ACC112 (cell line): Measurements from ENCODE around the gene MYH4.

Experiments
- H2AFZ ChIP-seq: fragments of 200-600 bp; sonication (generic); one replicate; pipeline ENCODE4 v1.6.0; 2017; ENCODE audit warnings: antibody characterized with exemption, low read length; ENCODE audit not compliant: unreplicated experiment
- H3K27ac ChIP-seq: fragments of 200-600 bp; sonication (generic); 2 replicates; pipeline ENCODE4 v1.5.1; 2014; ENCODE audit warnings: low read depth, mild to moderate bottlenecking, antibody characterized with exemption, low read length, moderate library complexity
- H3K27me3 ChIP-seq: fragments of 200-600 bp; sonication (generic); 2 replicates; pipeline ENCODE4 v1.6.1; 2014; ENCODE audit warnings: mild to moderate bottlenecking, antibody characterized with exemption, low read length, moderate library complexity, mixed read lengths; ENCODE audit not compliant: insufficient read depth
- H3K36me3 ChIP-seq: fragments of 200-600 bp; sonication (generic); 2 replicates; pipeline ENCODE4 v1.6.1; 2016; ENCODE audit warnings: mild to moderate bottlenecking, antibody characterized with exemption, low read length, moderate library complexity, mixed read lengths; ENCODE audit not compliant: insufficient read depth
- H3K4me1 ChIP-seq: fragments of 200-600 bp; sonication (generic); one replicate; pipeline ENCODE4 v1.6.1; 2016; ENCODE audit warnings: low read length, mixed read lengths; ENCODE audit not compliant: insufficient read depth, unreplicated experiment, control insufficient read depth
- H3K4me3 ChIP-seq: fragments of 200-600 bp; sonication (generic); 2 replicates; pipeline ENCODE4 v1.5.1; 2014; ENCODE audit warnings: mild to moderate bottlenecking, low read depth, low read length
- H3K79me2 ChIP-seq: fragments of 200-600 bp; sonication (generic); one replicate; pipeline ENCODE4 v1.6.0; 2016; ENCODE audit warnings: low read length; ENCODE audit not compliant: control insufficient read depth, unreplicated experiment, insufficient read depth

The MYH4 gene

DNA sequence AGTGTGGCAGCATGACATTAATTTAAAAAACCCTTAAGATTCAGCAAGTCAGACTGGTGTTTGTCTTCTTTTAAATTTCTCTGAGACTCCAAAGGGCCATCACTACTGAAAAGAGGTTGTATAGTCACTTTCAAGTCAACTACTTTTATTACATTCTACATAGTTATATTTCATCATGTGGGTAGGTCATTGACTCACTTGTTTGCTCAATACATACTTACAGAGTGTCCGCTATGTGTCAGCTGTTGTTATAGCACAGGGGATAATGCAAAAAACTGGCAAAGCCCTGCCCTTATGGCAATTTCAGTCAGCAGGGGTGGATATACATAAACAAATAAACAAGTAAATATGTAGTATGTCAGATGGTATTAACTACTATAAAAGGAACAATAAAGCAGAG, 2.5 kb upstream of the MYH4 start:
- Histone ChIP-seq H3K4me3 (no peak overlapping the region), H3K36me3 (no peaks in the 10 kb centered on the region), H3K27ac (no peak overlapping the region), H2AFZ (no peak overlapping the region), H3K4me1 (no peaks in the 10 kb centered on the region), H3K79me2 (no peaks in the 10 kb centered on the region), H3K27me3 (no peaks in the 10 kb centered on the region)

- no peak overlapping the region for H3K4me3 ChIP-seq
- no peak overlapping the region for H3K27ac ChIP-seq
- no peaks in the 10 kb centered on the region for H3K36me3 ChIP-seq
- H3K4me1 ChIP-seq: no peaks in the 10 kb centered on the region
- no peak overlapping the region for H2AFZ ChIP-seq
- H3K79me2 ChIP-seq: no peaks in the 10 kb centered on the region
- H3K27me3 ChIP-seq: no peaks in the 10 kb centered on the region
These were observed 6.0 kb downstream of the MYH4 start for GRCh38 chr17:10463402-10463801.

GRCh38 chr17:10460062-10460461, 9.3 kb downstream of the MYH4 start:
- H3K79me2 ChIP-seq: no peaks in the 10 kb centered on the region
- no peaks in the 10 kb centered on the region for H3K4me1 ChIP-seq
- no peak overlapping the region for H3K27ac ChIP-seq
- no peak overlapping the region for H2AFZ ChIP-seq
- H3K27me3 ChIP-seq: no peaks in the 10 kb centered on the region
- H3K36me3 ChIP-seq: no peaks in the 10 kb centered on the region
- H3K4me3 ChIP-seq: no peak overlapping the region

DNA sequence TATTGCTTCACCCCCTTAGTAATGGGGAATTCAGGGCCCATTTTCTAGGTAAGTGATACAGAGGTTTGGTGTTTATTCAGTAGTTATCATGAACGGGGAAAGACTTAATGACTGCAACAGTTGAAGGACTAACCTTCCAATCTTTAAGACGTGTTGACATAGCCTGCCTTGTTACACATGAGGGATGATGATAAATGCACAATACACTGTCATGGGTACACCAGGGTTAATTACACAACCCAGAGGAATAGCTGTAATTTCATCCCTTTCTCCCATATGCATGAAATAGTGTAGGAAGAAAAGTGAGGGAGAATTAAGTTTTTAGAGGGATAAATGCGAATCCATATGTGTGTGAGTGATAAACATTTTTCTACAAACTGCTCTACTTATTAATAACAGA, 10.7 kb downstream of the MYH4 start:
- Histone ChIP-seq H3K79me2 (no peaks in the 10 kb centered on the region), H3K36me3 (no peaks in the 10 kb centered on the region), H3K4me3 (no peak overlapping the region), H3K27ac (no peak overlapping the region), H2AFZ (no peak overlapping the region), H3K4me1 (no peaks in the 10 kb centered on the region), H3K27me3 (no peaks in the 10 kb centered on the region)

DNA sequence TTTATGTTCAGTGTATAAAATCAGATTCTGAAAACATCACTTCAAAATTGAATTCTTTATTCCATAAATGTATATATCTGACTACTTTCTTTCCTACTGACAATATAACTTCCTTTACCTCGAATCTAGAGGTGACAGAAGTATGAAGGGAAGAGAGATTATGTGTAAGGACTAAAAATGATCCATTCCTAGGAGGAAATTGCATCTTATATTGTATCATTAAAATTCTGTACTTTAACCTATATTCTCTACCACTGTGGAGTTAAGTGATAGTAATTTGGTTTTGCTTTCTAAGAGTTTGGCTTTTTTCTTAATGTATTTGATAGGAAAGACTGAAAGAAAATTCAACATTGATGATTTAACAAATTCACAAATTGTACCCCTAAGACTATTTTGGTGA, 11.4 kb downstream of the MYH4 start:
- Histone ChIP-seq H3K27me3 (no peaks in the 10 kb centered on the region), H3K27ac (no peak overlapping the region), H3K4me3 (no peak overlapping the region), H3K4me1 (no peaks in the 10 kb centered on the region), H3K36me3 (no peaks in the 10 kb centered on the region), H3K79me2 (no peaks in the 10 kb centered on the region), H2AFZ (no peak overlapping the region)

- no peak overlapping the region for H3K27ac ChIP-seq
- H3K36me3 ChIP-seq: no peaks in the 10 kb centered on the region
- H3K4me1 ChIP-seq: no peaks in the 10 kb centered on the region
- H3K4me3 ChIP-seq: no peak overlapping the region
- H3K79me2 ChIP-seq: no peaks in the 10 kb centered on the region
- no peak overlapping the region for H2AFZ ChIP-seq
- no peaks in the 10 kb centered on the region for H3K27me3 ChIP-seq
These were observed 22.1 kb downstream of the MYH4 start for GRCh38 chr17:10447026-10447931.

DNA sequence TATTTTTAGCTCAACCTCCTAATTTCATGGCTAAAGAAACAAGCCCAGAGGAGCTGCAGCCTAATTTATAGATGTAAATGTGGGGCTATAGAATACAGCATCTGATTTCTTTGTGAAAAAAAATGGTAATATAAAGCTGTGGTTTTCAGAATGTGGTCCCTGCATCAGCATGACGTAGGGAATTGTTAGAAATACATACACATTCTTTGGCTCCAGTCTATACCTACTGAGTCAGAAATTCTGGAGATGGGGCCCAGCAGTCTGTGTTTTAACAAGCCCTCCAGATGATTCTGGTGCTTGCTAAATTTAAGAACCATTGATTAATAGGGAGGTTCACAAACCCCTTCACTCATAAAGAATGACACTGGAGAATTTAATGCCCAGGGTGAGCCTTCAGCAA, 29.5 kb downstream of the MYH4 start:
- Histone ChIP-seq H3K27me3 (no peaks in the 10 kb centered on the region), H3K27ac (no peak overlapping the region), H3K4me1 (no peaks in the 10 kb centered on the region), H2AFZ (no peak overlapping the region), H3K4me3 (no peak overlapping the region), H3K36me3 (no peaks in the 10 kb centered on the region), H3K79me2 (no peaks in the 10 kb centered on the region)

GRCh38 chr17:10435096-10435495, 34.3 kb downstream of the MYH4 start:
- no peak overlapping the region for H2AFZ ChIP-seq
- no peaks in the 10 kb centered on the region for H3K79me2 ChIP-seq
- H3K27me3 ChIP-seq: no peaks in the 10 kb centered on the region
- H3K4me1 ChIP-seq: no peaks in the 10 kb centered on the region
- no peaks in the 10 kb centered on the region for H3K36me3 ChIP-seq
- H3K27ac ChIP-seq: no peak overlapping the region
- H3K4me3 ChIP-seq: no peak overlapping the region

GRCh38 chr17:10429421-10430045, 39.8 kb downstream of the MYH4 start:
- Histone ChIP-seq H2AFZ (no peak overlapping the region), H3K79me2 (no peaks in the 10 kb centered on the region), H3K27me3 (no peaks in the 10 kb centered on the region)

DNA sequence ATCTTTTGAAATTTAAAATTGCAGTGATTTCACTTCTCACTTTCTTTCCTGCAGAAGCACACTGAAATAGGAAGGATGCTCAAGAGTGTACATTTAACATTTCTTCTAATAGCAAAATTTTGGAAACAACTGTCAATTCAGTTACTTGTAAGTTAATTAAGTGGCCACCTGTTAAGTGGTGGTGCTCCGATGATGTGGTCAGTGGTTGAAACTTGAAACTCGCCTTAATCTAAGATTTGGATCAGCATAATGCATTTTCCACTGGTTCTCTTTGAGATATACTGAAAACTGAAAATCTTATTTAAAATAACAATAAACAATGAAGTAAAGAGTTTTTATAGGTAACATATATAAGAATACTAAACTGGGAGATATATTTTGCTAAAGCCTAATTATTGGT, 40.6 kb downstream of the MYH4 start:
- no peak overlapping the region for H2AFZ ChIP-seq
- H3K79me2 ChIP-seq: no peaks in the 10 kb centered on the region
- no peaks in the 10 kb centered on the region for H3K4me1 ChIP-seq
- H3K27me3 ChIP-seq: no peaks in the 10 kb centered on the region
- no peaks in the 10 kb centered on the region for H3K36me3 ChIP-seq
- H3K4me3 ChIP-seq: no peak overlapping the region
- no peak overlapping the region for H3K27ac ChIP-seq

More at GRCh38 chr17:10429421-10430045, 39.8 kb downstream of the MYH4 start:
- H3K4me3 ChIP-seq: no peak overlapping the region
- H3K36me3 ChIP-seq: no peaks in the 10 kb centered on the region
- H3K4me1 ChIP-seq: no peaks in the 10 kb centered on the region
- no peak overlapping the region for H3K27ac ChIP-seq
